Spleen (tissue), 7 donors: ENCODE data around the gene RPL29.

Experiments
- POLR2A ChIP-seq, 3 donors: fragments of 450-650 bp; IDR thresholded peaks; one replicate each; pipeline ENCODE4 v1.5.1; 2017; ENCODE audit warnings: antibody characterized with exemption in 3 of 3, mild to moderate bottlenecking in 1 of 3
- POLR2AphosphoS5 ChIP-seq, 3 donors: sonication (generic); formaldehyde crosslinking; IDR thresholded peaks; one replicate each; pipeline ENCODE4 v1.5.1; 2017; ENCODE audit warnings: antibody characterized with exemption in 3 of 3
- TF ChIP-seq, protein P1 (sequence below), 11 experiments: fragments of 200-600 bp in 7 of 11; fragments of 450-650 bp in 4 of 11; sonication (generic) in 4 of 11; IDR thresholded peaks in 8 of 11; conservative IDR thresholded peaks in 3 of 11; 1 replicate in 7 of 11; 2 replicates in 4 of 11; pipeline versions ENCODE4 v1.4.0 to v1.8.0; 2016 to 2021; ENCODE audit warnings: antibody characterized with exemption in 11 of 11, inconsistent platforms in 4 of 11, mild to moderate bottlenecking in 1 of 11
- donor health status: DM: no; HTN: no; CAD: no; lungs with moderate emphysema.
- donor health status: DM: no; HTN: no; CAD: no.
- donor health status: DM: no; HTN: no; CAD: no.

DNA sequence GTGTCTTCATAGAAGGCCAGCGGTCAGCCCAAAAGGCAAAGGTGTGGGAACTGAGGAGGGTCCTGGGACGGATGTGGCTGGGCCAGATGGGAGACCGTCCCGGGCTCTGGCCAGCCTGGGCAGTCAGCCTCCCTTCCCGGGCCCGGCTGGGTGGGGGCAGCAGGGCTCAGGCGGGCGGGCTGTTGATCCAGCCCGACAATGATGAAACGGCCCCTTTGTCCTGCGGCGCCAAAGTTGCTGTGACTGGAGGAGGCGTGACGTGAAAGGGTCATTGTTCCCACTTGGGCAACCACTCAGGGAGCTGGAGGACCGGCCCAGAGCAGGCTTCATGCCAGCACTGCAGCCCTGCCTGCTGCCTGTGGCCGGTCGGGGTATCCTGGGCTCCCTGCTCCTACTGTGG is 44.2 kb upstream of the RPL29 start:
- TF ChIP-seq POLR2AphosphoS5 (IDR thresholded peaks at IDR 0.05) (peak; percentile 26 to 63 (median 48)), POLR2A (IDR thresholded peaks at IDR 0.05) (no peak)
- TF ChIP-seq, protein P1, sequence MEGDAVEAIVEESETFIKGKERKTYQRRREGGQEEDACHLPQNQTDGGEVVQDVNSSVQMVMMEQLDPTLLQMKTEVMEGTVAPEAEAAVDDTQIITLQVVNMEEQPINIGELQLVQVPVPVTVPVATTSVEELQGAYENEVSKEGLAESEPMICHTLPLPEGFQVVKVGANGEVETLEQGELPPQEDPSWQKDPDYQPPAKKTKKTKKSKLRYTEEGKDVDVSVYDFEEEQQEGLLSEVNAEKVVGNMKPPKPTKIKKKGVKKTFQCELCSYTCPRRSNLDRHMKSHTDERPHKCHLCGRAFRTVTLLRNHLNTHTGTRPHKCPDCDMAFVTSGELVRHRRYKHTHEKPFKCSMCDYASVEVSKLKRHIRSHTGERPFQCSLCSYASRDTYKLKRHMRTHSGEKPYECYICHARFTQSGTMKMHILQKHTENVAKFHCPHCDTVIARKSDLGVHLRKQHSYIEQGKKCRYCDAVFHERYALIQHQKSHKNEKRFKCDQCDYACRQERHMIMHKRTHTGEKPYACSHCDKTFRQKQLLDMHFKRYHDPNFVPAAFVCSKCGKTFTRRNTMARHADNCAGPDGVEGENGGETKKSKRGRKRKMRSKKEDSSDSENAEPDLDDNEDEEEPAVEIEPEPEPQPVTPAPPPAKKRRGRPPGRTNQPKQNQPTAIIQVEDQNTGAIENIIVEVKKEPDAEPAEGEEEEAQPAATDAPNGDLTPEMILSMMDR (IDR thresholded peaks at IDR 0.05 in 8 of 11, conservative IDR thresholded peaks at IDR 0.05 in 3 of 11): no peak
